Esophagus squamous epithelium (tissue), 5 donors: ENCODE measurements around the gene KCNG4. TPM values are rescaled to one million over a fixed set of nuclear protein-coding genes. Genes with fewer than 3 reads are reported as not detected.

ENCODE experiments used
- DNase-seq: peaks from one replicate; lab custom pipeline; 2025; lab: John Stamatoyannopoulos, UW
- H3K27ac ChIP-seq, 4 donors: fragments of 200-600 bp; sonication (generic); one replicate each; pipeline ENCODE4 v1.5.1; 2016 to 2019; ENCODE audit warnings: mild to moderate bottlenecking in 1 of 4
- H3K27me3 ChIP-seq, 4 donors: fragments of 200-600 bp; sonication (generic); 1 replicate in 3 of 4; 2 replicates in 1 of 4; pipeline versions ENCODE4 v1.5.1 to v1.6.0; 2017 to 2021; ENCODE audit warnings: antibody characterized with exemption in 1 of 4
- H3K36me3 ChIP-seq, 3 donors: fragments of 200-600 bp; sonication (generic); one replicate each; pipeline ENCODE4 v1.5.1; 2016 to 2019
- H3K4me1 ChIP-seq, 3 donors: fragments of 200-600 bp; sonication (generic); one replicate each; pipeline ENCODE4 v1.5.1; 2017 to 2019
- H3K4me3 ChIP-seq, 4 donors: fragments of 200-600 bp; sonication (generic); 1 replicate in 3 of 4; 2 replicates in 1 of 4; pipeline ENCODE4 v1.5.1; 2016 to 2019; ENCODE audit warnings: mild to moderate bottlenecking in 2 of 4, moderate library complexity in 1 of 4
- H3K9me3 ChIP-seq, 3 donors: fragments of 200-600 bp; sonication (generic); one replicate each; pipeline ENCODE4 v1.5.1; 2016 to 2019
- CTCF ChIP-seq, 6 experiments: fragments of 450-650 bp in 4 of 6; fragments of 200-600 bp in 2 of 6; sonication (generic) in 2 of 6; IDR thresholded peaks; one replicate each; pipeline ENCODE4 v1.5.1; 2016 to 2019; ENCODE audit warnings: antibody characterized with exemption in 6 of 6, mild to moderate bottlenecking in 4 of 6, moderate library complexity in 4 of 6
- POLR2A ChIP-seq, 4 donors: fragments of 450-650 bp; IDR thresholded peaks; one replicate each; pipeline ENCODE4 v1.6.1; 2017; ENCODE audit warnings: antibody characterized with exemption in 4 of 4, mild to moderate bottlenecking in 4 of 4, moderate library complexity in 3 of 4
- WGBS, 2 donors: methylation state at CpG; one replicate each; pipeline ENCODE4 v1.1.5; 2018; 5-methylcytosine and 5-hydroxymethylcytosine counted together
- intact Hi-C: fragments of 100-400 bp; cut with DNase I; formaldehyde crosslinking; loops from one replicate; pipeline ENCODE4 v1.15.0; 2022
- total RNA-seq, 4 donors: library from RNA; depleted of rRNA; stranded (reverse); fragments of >200 nt; gene quantifications; one replicate each; pipeline ENCODE4 v1.1.0, GENCODE V29; 2016
- donor health status: DM: yes; HTN: yes; CAD: no.

KCNG4 gene
- total RNA-seq, 4 donors from 2014 or later: not detected

DNA sequence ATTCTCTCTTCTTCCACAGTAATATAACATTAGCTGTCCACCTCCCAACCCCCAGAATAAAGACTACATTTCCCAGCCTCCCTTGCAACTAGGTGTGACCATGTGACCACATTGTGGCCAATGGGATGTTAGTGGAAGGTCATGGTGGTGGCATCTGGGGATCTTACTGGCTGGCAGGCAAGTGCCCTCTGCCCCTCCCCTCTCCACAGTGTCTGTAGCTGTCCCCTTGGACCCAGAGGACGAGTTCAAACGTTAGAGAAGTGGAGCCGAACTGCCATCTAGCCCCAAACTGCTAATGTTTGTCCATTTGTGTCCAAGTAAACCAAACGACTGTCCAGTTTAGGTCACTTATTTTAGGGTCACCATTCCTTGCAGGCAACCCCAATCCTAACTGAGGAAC is 26.6 kb upstream of the KCNG4 start:
- Histone ChIP-seq H3K4me3 (no peak overlapping the region), H3K27ac (no peak overlapping the region), H3K4me1 (no peaks in the 10 kb centered on the region), H3K36me3 (no peaks in the 10 kb centered on the region), H3K27me3 (peaks cover 0 to 18% (median 0%) of the 10 kb centered on the region in 4 donors), H3K9me3 (no peaks in the 10 kb centered on the region)
- intact Hi-C loops: no loop called here
- 41 to 50% methylated on average over 4 of the region's 4 CpGs for WGBS, 2 donors
- no peak for DNase-seq
- TF ChIP-seq POLR2A (IDR thresholded peaks at IDR 0.05) (no peak), CTCF (IDR thresholded peaks at IDR 0.05) (no peak)

DNA sequence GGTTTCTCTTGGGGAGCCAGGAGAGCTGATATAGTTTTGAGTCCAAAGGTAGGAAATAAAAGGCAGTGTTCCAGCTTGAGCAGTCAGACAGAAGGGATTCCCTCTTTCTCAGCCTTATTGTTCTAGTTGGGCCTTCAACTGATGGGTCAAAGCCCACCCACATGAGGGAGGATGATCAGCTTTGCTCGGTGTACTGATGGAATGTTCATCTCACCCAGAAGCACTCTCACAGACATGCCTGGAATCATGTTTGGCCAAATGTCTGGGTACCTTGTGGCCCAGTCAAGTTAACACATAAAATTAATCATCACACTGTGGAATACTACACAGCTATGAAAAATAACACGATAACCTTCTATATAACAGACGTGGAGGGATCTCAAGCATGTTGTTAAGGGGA is 23.1 kb upstream of the KCNG4 start:
- no peaks in the 10 kb centered on the region for H3K4me1 ChIP-seq
- H3K36me3 ChIP-seq: no peaks in the 10 kb centered on the region
- WGBS, 2 donors: 91 to 100% methylated on average over 2 of the region's 3 CpGs
- TF ChIP-seq POLR2A (IDR thresholded peaks at IDR 0.05): no peak
- TF ChIP-seq CTCF (IDR thresholded peaks at IDR 0.05): no peak
- H3K4me3 ChIP-seq: no peak overlapping the region
- intact Hi-C loops: no loop called here
- no peak overlapping the region for H3K27ac ChIP-seq
- H3K9me3 ChIP-seq: no peaks in the 10 kb centered on the region
- no peak for DNase-seq
- peaks cover 0 to 8% (median 0%) of the 10 kb centered on the region in 4 donors for H3K27me3 ChIP-seq

DNA sequence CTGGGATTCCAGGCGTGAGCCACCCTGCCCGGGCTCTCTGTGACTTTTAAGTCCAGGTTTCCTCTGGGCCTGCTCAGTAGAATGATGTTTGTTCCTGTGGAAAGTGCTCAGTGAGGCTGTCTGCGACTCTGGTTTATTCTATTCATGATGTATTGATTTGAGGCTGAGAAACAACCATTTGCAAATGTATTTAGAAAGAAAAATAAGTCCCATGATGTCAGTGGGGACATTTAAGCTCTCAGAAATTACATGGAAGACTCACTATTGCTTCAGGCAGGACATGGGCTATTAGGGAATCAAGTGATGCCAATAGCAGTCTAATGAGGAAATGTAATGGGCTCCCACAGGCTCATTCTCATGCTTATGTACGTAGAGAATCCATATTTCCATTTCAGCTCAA is 22.2 kb upstream of the KCNG4 start:
- Histone ChIP-seq H3K4me1 (no peaks in the 10 kb centered on the region), H3K27me3 (peaks cover 0 to 6% (median 0%) of the 10 kb centered on the region in 4 donors), H3K36me3 (no peaks in the 10 kb centered on the region), H3K9me3 (no peaks in the 10 kb centered on the region), H3K4me3 (no peak overlapping the region), H3K27ac (no peak overlapping the region)
- TF ChIP-seq POLR2A (IDR thresholded peaks at IDR 0.05) (no peak), CTCF (IDR thresholded peaks at IDR 0.05) (no peak)
- intact Hi-C loops: no loop called here
- no peak for DNase-seq
- WGBS, 2 donors: 78 to 84% methylated on average over 4 of the region's 4 CpGs

- intact Hi-C loops: no loop called here
- DNase-seq: no peak
- Histone ChIP-seq H3K36me3 (no peaks in the 10 kb centered on the region), H3K9me3 (no peaks in the 10 kb centered on the region), H3K27me3 (peaks cover 0 to 6% (median 0%) of the 10 kb centered on the region in 4 donors), H3K27ac (no peak overlapping the region), H3K4me1 (no peaks in the 10 kb centered on the region), H3K4me3 (no peak overlapping the region)
- TF ChIP-seq POLR2A (IDR thresholded peaks at IDR 0.05) (no peak), CTCF (IDR thresholded peaks at IDR 0.05) (no peak)
- WGBS, 2 donors: 69 to 86% methylated on average over 17 to 22 of the region's 23 CpGs
These were observed 21.1 kb upstream of the KCNG4 start for GRCh38 chr16:84260766-84261554.

DNA sequence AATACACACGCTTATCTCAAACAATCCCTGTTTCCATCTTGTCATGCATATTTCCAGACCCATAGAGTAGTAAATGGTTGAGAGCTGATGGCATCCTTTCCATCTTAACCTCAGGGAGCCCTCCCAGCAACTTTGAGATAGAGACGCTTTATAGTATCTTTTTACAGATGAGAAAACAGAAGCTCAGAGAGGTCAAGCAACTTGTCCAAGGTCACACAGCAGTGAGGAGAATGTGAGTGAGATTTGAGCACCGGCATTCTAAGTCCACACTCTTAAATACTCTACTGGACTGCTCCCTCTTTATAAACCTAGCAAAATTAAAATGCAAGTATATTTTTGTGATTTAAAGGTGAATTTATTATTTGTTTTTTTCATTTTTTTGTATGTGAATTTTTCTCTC is 19.9 kb upstream of the KCNG4 start:
- no peak overlapping the region for H3K27ac ChIP-seq
- H3K4me1 ChIP-seq: no peaks in the 10 kb centered on the region
- H3K9me3 ChIP-seq: no peaks in the 10 kb centered on the region
- H3K27me3 ChIP-seq: peaks cover 0 to 6% (median 0%) of the 10 kb centered on the region in 4 donors
- intact Hi-C loops: no loop called here
- no peak for TF ChIP-seq CTCF (IDR thresholded peaks at IDR 0.05)
- TF ChIP-seq POLR2A (IDR thresholded peaks at IDR 0.05): no peak
- H3K4me3 ChIP-seq: no peak overlapping the region
- H3K36me3 ChIP-seq: no peaks in the 10 kb centered on the region
- DNase-seq: no peak
- 86 to 95% methylated on average over 3 of the region's 3 CpGs for WGBS, 2 donors
